GM19397 (cell line): ENCODE results near the gene KIAA0232.

ENCODE experiments used
- ATAC-seq: cut with Tn5 transposase; IDR thresholded peaks from one replicate; pipeline ENCODE4 v1.9.1; 2021; ENCODE audit warnings: mild to moderate bottlenecking, moderate library complexity; ENCODE audit not compliant: unreplicated experiment

KIAA0232 gene, protein sequence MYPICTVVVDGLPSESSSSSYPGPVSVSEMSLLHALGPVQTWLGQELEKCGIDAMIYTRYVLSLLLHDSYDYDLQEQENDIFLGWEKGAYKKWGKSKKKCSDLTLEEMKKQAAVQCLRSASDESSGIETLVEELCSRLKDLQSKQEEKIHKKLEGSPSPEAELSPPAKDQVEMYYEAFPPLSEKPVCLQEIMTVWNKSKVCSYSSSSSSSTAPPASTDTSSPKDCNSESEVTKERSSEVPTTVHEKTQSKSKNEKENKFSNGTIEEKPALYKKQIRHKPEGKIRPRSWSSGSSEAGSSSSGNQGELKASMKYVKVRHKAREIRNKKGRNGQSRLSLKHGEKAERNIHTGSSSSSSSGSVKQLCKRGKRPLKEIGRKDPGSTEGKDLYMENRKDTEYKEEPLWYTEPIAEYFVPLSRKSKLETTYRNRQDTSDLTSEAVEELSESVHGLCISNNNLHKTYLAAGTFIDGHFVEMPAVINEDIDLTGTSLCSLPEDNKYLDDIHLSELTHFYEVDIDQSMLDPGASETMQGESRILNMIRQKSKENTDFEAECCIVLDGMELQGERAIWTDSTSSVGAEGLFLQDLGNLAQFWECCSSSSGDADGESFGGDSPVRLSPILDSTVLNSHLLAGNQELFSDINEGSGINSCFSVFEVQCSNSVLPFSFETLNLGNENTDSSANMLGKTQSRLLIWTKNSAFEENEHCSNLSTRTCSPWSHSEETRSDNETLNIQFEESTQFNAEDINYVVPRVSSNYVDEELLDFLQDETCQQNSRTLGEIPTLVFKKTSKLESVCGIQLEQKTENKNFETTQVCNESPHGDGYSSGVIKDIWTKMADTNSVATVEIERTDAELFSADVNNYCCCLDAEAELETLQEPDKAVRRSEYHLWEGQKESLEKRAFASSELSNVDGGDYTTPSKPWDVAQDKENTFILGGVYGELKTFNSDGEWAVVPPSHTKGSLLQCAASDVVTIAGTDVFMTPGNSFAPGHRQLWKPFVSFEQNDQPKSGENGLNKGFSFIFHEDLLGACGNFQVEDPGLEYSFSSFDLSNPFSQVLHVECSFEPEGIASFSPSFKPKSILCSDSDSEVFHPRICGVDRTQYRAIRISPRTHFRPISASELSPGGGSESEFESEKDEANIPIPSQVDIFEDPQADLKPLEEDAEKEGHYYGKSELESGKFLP (N-terminal part only)

DNA sequence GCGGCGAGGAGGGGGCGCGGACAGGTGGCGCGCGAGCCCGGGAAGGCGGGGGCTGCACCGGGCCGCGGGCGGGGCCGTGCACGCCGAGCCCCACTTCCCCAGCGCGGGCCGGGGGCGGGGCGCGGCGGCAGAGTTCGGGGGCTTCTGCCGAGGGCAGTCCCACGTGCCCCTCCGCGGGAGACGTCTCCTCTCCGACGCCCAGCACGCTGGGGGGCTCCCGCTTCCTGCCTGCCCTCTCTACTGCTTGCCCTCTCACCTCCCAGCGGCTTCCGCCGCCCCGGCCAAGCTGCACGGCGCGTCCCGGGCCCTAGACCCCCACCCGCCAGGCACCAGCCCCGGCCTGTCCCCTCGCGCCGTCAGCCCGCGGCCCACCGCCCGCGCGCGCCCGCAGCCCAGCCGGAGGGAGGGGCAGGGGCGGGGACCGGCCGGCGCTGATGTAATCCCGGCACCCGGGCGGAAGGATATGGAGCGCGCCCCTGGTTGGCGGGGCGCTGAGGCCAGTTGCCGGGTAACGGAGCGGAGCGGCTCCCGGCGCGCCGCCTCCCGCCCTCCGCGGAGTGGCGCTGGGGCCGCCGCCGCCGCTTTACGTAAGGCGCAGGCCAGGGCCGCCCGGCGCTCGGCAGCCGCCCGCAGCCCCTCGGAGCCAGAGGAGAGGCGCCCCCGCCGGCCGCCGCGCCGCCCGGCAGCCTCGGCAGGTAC, at the start of gene KIAA0232:
KIAA0232 (plus strand) TSS at position 581 of the 699 bp plus-strand sequence. CDS start 41,727 bp downstream, outside the sequence.
- ATAC-seq = peak; percentile 74

DNA sequence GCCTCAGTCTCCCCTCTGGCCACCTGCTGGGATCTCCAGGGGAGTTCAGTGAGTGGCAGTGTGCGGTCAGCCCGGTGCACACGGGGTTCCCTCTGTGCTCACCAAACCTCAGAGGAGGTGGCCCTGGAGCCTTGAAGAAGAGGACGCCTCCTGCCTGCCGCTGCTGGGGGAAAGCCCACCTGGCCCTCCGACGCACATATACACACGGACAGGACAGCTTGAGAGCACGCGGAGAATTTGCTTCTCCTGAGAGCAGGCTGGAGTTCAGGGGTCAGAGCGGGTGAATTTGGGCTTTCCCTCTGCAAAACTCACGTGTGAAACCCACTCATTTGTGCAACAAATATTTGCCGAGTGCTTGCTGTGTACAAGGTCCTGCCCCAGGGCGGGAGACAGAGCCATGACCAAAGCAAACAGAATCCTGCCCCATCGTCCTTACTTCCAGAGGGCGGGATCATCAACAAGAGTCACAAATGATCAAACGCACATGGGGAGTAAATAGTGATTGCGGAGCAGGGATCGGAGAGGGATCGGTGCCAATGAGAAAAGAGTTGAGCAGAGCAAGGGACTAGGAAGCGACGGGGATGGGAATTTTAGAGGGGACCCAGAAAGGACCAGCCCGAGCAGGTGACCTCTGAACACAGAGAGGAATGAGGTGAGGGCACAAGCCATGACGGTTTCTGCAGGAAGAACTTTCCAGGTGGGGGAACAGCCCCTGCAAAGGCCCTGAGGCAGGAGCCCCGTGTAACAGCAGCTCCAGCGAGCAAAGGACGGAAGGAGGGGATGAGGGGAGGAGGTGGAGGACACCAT, 49.0 kb upstream of the KIAA0232 start:
- no peak for ATAC-seq

DNA sequence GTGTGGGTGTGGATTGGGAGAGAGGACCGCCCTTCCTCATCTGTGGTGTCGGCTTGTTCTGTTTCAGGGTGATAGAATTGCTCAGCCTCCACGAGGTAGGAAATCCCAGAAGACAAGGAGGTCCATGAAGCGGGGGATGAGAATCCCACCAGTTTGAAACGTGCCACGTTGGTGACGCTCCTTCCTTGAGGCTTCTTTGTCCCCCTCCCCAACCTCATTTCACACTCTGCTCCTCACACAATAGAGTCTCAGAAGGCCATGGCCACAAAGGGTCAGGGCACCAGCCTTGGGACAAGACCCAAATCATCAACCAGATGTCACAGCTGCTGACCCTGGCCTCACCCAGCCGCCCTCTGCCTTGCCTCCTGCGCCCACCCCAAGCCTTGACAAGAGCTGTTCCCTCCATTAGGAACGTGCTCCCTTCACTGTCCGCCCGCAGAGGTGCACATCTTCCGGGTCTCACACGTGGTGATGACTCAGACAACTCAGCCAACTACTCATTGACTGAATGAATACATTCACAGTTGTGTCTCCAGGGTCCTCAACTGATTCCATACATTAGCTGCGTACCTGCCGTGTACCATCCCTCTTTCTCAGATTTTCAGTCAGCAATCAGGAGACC, 48.3 kb upstream of the KIAA0232 start:
- ATAC-seq = no peak

DNA sequence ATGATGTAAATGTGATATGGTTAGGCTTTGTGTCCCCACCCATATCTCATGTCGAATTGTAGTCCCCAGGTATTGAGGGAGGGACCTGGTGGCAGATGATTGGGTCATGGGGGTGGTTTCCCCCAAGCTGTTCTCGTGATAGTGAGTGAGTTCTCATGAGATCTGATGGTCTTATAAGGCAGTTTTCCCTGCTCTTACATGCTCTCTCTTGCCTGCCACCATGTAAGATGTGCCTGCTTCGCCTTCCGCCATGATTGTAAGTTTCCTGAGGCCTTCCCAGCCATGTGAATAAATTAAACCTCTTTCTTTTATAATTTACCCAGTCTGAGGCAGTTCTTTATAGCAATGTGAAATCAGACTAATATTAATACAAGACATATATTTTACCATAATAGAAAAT, 42.6 kb upstream of the KIAA0232 start:
- ATAC-seq = no peak

DNA sequence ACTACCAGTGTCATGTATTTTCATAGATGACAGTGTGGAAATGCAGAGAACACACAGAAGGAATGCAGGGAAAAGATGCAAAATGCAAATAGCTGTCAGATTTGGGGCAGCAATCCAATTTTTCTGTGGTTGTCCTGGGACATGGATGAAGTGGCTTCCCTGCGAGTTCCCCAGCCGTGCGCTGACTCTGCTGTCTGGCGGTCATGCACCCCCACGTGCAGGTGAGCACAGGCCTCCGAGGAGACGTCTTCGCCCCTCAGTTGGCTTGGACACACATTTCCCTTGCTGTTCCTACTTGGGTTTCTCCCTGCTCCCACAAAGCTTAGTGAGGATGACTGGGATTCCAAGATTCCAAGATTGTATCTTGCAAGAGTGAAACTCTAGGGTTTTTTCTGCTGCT, 42.2 kb upstream of the KIAA0232 start:
- ATAC-seq = no peak

DNA sequence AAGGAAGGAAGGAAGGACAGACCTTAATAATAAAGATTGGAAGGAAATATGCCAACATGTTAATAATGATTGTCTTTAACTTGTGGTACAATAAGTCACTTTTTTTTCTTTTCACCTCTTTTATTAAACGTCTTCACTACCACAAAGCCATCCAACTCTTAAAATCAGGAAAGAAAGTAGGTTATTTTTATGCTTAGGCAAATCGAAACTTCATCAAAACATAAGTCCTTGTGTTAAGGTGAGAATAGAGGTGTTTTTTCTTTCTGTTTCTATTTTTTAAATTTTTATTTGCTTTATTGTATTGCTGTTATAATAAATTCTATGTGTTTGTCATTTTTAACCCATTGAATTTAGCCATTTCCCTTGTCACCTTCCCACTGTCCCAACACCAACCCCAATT, 40.0 kb upstream of the KIAA0232 start:
- ATAC-seq = no peak

DNA sequence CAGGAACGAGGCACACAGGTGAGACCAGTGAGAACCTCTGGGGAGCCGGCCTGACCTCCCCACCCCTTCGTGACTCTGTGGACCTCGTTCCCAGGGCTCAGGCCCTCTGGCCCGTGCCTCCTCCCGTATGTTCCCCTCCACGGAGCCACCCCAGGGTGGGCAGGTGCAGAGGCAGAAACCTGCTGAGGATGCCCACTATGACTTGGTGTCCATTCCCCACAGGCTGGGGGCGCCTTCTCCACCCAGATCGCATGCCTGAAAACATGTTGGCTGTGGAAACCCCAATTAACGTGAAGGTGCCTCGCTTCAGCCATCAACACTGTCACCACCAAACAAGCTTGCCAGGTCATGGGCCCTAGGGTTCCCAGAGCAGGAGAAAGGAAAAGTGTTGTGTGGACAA, 39.5 kb upstream of the KIAA0232 start:
- ATAC-seq = no peak

DNA sequence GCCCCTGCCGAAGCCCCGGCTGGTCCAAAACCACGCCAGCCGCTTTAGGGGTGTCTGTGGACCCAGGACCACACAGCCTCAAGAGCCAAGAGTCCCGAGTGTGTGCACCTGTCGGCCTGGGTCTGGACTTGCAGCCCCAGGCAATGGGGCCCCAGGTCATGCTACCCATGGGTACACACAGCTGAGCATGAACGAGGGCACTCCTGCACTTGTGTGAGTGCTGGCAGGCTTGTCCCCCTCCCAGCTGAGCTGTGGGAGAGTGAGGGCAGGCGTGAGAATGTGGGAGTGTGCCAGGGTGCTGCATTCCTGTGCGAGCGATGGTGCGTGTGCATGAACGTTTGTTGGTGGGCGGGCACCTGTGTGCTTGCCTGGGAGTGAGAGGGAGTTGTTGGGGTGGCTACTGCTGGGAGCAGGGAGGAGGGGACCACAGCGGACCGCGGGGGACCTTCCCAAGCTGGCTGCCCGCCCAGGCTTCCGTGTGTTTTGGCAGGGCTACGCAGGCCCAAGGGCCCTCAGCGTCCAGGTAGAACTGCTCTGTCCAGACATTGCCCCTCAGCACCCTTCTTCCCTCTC, 35.7 kb upstream of the KIAA0232 start:
- ATAC-seq = no peak

DNA sequence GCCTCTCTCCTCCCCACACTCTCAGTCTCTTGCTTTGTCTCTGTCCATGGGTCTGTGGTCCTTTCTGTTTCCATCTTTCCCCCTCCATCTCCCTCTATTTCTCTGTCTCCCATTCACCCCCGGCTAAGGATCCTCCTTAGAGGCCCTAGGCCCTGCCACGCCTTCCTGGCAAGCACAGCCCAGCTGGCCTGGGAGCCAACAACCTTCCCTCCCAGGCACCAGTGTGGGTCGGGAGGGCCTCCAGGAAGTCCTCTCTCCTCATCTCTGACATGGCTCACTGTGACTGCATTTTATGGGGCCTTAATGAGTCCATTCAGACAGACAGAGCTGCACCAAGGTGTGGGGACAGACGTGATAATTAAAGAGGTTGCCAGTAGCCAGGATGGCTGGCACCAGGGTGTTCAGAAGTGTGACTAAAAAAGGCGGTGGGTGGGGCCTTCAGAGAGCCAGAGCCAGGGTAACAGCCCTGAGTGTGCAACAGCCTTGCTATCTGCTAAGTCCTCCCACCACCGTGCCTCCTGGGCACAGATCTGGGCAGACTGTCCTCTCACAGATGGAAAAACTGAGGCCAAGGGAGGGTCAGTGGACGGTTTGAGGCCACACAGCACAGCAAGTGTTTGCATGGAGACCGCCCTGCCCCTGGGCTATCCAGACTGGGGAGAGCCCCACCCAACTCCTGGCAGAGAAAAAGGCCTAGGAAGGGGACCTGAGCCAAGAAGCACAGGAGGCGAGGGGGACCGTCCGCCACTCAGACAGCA, 35.1 kb upstream of the KIAA0232 start:
- no peak for ATAC-seq

DNA sequence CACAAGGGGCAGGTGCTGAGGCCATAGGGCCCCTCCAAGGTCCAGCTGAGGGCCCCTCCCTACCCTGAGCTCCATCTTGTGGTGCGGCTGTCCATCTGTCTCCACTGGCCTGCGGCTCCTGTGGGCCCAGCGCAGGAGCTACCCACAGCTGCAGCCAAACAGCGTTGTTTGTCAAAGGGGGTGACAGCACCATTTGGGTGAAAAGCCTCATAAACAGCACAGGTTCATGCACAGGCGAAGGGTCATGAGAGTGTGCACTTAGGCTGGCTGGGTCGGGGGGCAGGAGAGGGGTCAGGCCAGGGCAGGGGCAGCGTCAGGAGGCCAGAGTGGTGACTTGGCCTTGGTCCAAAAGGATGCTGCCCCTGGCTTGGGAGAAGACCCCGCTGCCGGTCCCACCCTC, 34.2 kb upstream of the KIAA0232 start:
- ATAC-seq = no peak

DNA sequence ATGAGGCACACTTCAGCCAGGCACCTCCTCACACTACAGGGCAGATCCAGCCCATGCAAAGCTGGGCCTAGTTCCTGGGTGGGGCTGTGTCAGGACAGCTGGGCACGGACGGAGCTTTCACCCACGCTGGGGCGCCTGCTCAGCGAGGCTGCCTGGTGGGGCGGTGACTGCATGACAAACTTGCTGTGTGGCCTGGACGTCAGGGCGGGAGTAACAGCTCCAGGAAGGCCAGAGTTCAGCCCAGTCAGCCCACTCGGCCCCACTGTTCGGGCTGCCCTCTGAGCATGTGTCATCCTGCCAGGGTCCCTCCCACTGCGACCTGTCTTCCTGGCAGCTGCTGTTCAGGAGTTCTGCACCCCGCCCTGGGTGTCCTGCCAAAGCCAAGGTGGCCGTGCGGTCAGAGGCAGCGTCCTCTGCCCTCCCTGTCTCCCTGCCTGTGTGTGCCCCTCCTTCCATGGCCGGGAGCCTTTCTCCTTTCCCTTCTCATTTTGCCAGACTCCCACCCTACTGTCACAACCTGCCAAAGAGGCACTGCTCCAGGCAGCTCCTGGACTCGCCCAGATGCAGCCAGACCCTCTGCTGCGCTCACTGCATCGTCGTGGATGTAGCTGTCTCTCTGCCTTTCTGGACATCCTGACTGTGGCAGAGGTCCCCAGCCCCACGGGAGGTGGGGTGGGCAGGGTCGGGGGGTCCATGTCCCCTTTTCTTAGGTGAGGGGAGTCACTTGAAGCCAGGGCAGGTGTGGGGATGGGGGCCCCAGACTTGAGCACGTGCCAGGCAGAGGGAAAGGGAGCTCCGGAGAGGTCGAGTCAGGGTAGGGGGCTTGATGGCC, 33.0 kb upstream of the KIAA0232 start:
- no peak for ATAC-seq

DNA sequence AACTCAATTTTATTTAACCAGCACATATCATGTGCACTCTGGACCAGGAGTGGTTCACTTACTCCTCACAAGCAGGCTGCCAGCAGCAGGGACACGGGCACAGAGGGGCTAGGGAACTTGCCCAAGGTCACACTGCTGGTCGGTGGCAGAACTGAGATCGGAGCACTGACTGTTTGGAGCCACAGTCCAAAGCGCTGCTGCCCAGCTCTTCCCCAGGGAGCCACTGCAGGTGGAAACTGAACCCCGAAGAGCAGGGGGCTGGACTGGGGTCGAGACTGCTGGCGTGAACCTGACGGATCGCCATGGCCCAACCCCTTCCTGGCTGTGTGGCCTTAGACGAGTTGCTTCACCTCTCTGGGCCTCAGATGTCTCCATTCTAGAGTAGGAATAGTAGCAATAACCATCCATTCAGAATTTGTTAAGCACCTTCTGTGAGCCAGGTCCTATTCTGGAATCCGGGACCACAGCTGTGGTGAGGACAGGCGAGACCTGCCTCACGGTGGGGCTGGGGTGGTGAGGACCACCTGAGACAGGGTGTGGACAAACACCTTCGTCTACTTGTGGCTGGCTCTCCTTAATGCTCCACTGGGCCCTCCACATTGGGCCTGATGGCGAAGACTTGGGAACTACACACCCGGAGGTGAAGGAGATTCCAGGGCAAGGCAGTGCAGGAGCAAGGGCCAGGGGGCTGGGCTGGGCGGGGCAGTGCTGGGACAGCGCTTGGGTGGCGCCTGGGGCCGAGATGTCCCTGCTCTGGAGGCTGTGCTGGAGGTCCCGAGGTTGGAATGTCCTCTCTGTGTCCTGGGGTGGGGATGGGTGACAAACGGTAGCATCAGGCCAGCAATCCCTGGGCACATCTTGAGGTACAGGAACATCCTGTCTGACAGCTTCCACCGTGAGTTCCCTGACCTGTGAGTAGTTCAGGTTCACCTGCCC, 32.0 kb upstream of the KIAA0232 start:
- ATAC-seq = no peak

DNA sequence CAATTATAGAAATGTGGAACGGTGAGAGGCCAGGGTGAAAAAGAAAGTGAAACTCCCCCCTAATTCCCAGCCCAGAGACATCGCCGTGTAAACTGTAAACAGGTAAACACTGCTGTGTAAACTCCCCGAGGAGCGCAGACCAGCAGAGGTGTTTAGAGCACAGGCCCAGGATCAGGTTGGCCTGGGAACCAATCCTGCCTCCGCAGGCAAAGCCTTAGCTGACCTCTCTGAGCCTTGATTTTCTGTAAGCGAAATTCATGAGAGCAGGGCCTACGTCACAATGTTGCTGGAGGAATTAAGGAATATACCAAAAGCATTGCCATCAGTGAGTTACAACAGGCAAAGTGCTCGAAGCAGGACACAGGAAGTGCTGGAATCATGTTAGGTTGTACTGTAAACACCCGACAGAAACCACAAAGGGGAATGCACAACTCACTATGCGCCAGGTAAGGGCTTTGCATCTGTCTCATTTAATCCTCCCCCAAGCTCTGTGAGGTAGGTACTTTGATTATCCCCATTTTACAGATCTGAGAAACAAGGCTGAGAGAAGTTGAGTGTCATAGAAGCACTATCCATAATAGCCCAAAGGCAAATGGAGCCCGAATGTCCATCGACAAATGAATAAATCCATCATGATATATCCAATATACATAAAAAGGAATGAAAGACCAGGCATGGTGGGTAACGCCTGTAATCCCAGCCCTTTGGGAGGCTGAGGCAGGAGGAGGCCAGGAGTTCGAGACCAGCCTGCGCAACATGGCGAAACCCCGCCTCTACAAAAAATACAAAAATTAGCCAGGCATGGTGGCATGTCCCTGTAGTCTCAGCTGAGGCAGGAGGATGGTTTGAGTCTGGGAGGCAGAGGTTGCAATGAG, 30.7 kb upstream of the KIAA0232 start:
- no peak for ATAC-seq

DNA sequence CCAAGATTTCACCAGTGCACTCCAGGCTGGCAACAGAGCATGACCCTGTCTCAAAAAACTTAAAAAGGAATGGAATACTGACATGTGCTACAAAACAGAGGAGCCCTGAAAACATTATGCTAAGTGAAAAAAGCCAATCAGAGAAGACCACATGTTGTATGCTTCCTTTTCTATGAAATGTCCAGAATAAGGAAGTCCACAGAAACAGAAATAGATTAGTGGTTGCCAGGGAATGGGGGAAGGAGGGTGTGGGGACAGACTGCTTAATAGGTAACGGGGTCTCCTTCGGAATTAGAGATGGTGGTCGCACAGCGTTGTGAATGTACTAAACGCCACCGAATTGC, 30.1 kb upstream of the KIAA0232 start:
- no peak for ATAC-seq

DNA sequence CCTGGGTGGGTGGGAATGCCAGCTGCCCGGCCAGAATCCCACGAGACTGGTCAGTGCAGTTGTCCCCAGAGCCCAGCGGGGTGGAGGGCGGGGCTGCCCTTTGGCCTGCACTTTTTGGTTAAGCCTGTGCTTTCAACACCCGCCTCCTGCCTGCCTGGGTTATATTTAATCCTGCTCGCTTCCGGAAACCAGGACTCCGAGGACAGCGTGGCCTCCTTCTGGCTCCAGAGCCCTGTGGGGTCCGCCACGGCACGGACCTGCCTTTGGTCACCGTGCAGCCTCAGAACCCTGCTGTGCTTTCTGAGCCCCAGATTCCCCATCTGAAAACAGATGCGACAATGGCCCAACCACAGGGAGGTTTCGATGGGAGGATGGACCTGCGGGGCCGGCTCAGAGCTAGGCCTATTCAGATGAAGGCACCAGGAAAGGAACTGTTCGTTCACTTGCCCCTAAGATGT, 29.4 kb upstream of the KIAA0232 start:
- ATAC-seq = no peak

DNA sequence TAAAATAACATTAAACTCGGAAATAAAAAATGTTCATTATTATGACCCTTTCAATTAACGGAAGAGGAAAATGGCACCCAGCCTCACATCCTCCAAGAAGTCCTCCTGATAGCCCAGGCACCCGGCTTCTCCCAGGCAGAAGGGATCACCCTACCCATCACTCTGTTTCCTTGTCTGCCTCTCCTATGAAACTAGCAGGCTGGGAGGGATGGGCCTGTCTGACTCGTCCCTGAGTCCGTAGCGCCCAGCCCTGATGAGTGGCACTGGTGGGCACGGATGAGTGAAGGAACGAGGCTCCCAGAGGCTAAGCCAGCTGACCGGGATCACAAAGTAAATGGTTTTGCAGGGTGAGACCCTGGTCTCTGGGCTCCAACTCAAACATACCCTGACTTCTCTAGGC, 28.6 kb upstream of the KIAA0232 start:
- ATAC-seq = no peak
